ENCODE measurements around the gene ZCCHC14. TPM values are rescaled to one million over a fixed set of nuclear protein-coding genes. Genes with fewer than 3 reads are reported as not detected.
"Not testable (repeated sequence)": the region's sequence is repeated elsewhere in the genome, so short reads cannot be mapped to it uniquely, and the experiment has no call there.

Gene ZCCHC14
- total RNA-seq, 1 experiment from 2014 or later = 27.7 TPM

DNA sequence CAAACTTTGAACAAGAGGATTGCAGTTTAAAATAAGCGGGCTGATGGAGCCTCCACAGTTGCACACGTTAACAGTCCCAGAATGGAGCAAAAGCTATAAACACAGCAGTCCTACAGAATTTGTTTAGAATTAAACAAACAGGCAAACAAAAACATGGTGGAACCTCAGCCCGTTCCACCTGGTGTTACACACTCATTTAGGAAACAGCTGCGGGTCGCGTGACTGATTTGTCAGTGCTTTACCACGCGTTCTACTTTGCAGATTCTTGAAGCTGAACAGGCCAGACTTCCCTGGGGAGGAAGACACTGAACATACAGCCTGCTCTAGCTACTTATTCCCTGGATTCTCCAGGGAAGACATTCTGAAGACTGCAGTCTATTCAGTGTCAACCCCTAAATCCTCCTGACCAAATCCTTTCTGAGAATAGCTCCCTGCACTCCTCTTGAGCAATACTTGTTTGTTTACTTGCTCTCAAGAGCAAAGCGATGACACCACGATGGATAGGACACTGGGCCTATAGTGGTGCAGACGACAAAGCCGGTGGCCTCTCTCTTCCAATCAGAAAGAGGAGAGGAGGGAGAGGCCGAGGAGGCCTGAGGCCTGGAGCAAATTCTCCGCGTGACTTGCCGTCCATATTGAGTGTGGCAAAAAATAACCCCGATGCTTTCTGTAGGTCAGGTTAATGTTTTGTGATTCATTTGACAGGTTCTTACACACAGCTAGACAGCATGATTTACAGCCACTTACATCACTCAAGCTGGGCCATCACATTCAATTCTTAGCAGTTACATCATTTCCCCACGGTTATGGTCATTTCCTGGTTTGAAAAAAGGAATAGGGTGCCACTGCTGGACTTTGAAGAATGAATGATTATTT is 104.6 kb downstream of the ZCCHC14 start:
- Histone ChIP-seq H3K23me2 (ENCODE audit: insufficient read length, low read depth, low read length, poor library complexity, severe bottlenecking) (peaks cover 2% of the 10 kb centered on the region), H3T11ph (ENCODE audit: low read length) (no peak overlapping the region), H3K18ac (ENCODE audit: insufficient read length, low read depth, low read length) (peak overlapping the region; percentile 84), H3K79me2 (ENCODE audit: insufficient read depth, low read length) (no peaks in the 10 kb centered on the region), H3K4me1 (ENCODE audit: insufficient read depth, low read length) (peaks cover 4% of the 10 kb centered on the region; the same call in 1 of the 2 replicates), H2BK5ac (ENCODE audit: insufficient read length, low read length) (peak overlapping the region; percentile 57), H3K23ac (ENCODE audit: insufficient read length, low read depth, low read length) (no peak overlapping the region), H3K56ac (ENCODE audit: insufficient read length, low read depth, low read length) (no peak overlapping the region), H2BK20ac (ENCODE audit: low read depth, low read length, poor library complexity, severe bottlenecking) (no peak overlapping the region), H3K4ac (ENCODE audit: low read depth, low read length) (no peak overlapping the region; the same call in 1 of the 2 replicates), H3K27ac (ENCODE audit: insufficient read length, low read depth, low read length) (peak overlapping the region; percentile 96), H4K20me1 (ENCODE audit: control insufficient read depth, insufficient read depth, insufficient read length) (no peaks in the 10 kb centered on the region), H4K91ac (ENCODE audit: insufficient read length, low read depth, low read length) (no peak overlapping the region), H3K9me3 (ENCODE audit: control insufficient read depth, low read depth, low read length) (no peaks in the 10 kb centered on the region), H4K5ac (ENCODE audit: insufficient read length, low read depth, low read length) (peak overlapping the region; percentile 91), H3K79me1 (ENCODE audit: insufficient read depth, low read depth, low read length, poor library complexity, severe bottlenecking) (no peaks in the 10 kb centered on the region), H2BK15ac (ENCODE audit: low read depth, low read length) (0 out of 2 replicates have a peak overlapping the region, but pooled peaks have one; percentile 87), H2AFZ (ENCODE audit: low read length) (peak overlapping the region; percentile 98), H3K9ac (ENCODE audit: extremely low read depth, insufficient read length, low read length) (peak overlapping the region; percentile 57), H3K4me2 (ENCODE audit: insufficient read depth, insufficient read length, low read length) (peak overlapping the region; percentile 75), H3K27me3 (ENCODE audit: insufficient read depth, low read length) (no peaks in the 10 kb centered on the region), H3K14ac (ENCODE audit: insufficient read depth, low read length) (peak overlapping the region; percentile 67), H2BK12ac (ENCODE audit: insufficient read length, low read depth, low read length) (no peak overlapping the region), H2BK120ac (ENCODE audit: low read depth, low read length, poor library complexity, severe bottlenecking) (no peak overlapping the region), H2AK5ac (ENCODE audit: insufficient read length, low read length) (no peak overlapping the region), H4K8ac (replicated peaks; ENCODE audit: insufficient read length, low read depth, low read length) (peak overlapping the region; percentile 2)
- Mint-ChIP-seq H3K27ac (peak overlapping the region; percentile 91 to 98 (median 94)), H3K9me3 (no peaks in the 10 kb centered on the region; a peak in 2 of 5 replicates), H3K4me3 (peak overlapping the region; percentile 42 to 71), H3K4me1 (peaks cover 17 to 26% of the 10 kb centered on the region in 2 experiments), H3K36me3 (ENCODE audit: insufficient read depth in 1 of 3, low read depth in 3 of 3) (no peaks in the 10 kb centered on the region; a peak in 1 of 7 replicates), H3K27me3 (ENCODE audit: low read depth) (peaks cover 5% of the 10 kb centered on the region)
- DNase-seq = peak; percentile 97
- TF ChIP-seq, protein P1, sequence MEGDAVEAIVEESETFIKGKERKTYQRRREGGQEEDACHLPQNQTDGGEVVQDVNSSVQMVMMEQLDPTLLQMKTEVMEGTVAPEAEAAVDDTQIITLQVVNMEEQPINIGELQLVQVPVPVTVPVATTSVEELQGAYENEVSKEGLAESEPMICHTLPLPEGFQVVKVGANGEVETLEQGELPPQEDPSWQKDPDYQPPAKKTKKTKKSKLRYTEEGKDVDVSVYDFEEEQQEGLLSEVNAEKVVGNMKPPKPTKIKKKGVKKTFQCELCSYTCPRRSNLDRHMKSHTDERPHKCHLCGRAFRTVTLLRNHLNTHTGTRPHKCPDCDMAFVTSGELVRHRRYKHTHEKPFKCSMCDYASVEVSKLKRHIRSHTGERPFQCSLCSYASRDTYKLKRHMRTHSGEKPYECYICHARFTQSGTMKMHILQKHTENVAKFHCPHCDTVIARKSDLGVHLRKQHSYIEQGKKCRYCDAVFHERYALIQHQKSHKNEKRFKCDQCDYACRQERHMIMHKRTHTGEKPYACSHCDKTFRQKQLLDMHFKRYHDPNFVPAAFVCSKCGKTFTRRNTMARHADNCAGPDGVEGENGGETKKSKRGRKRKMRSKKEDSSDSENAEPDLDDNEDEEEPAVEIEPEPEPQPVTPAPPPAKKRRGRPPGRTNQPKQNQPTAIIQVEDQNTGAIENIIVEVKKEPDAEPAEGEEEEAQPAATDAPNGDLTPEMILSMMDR (conservative IDR thresholded peaks at IDR 0.05) = no peak
- no CpG with 5 or more reads among the region's 18 CpGs for WGBS (ENCODE audit: extremely low coverage, insufficient read length, low lambda C conversion rate)

DNA sequence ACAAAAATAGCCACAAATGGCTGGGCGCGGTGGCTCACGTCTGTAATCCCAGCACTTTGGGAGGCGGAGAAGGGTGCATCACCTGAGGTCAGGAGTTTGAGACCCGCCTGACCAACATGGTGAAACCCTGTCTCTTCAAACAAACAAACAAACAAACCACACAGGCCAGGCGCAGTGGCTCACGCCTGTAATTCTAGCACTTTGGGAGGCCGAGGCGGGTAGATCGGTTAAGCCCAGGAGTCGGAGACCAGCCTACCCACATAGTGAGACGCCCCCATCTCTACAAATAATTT is 108.0 kb downstream of the ZCCHC14 start:
- H3K79me2 ChIP-seq (ENCODE audit: insufficient read depth, low read length); H3K9me3 ChIP-seq (ENCODE audit: control insufficient read depth, low read depth, low read length); H4K20me1 ChIP-seq (ENCODE audit: control insufficient read depth, insufficient read depth, insufficient read length); H4K5ac ChIP-seq (ENCODE audit: insufficient read length, low read depth, low read length); H3K79me1 ChIP-seq (ENCODE audit: insufficient read depth, low read depth, low read length, poor library complexity, severe bottlenecking); H3K36me3 Mint-ChIP-seq (ENCODE audit: insufficient read depth in 1 of 3, low read depth in 3 of 3); H3K27me3 ChIP-seq (ENCODE audit: insufficient read depth, low read length); H3K56ac ChIP-seq (ENCODE audit: insufficient read length, low read depth, low read length); H3K4ac ChIP-seq (ENCODE audit: low read depth, low read length); H3K27me3 Mint-ChIP-seq (ENCODE audit: low read depth); H2BK15ac ChIP-seq (ENCODE audit: low read depth, low read length); H3K27ac ChIP-seq (ENCODE audit: insufficient read length, low read depth, low read length); H4K91ac ChIP-seq (ENCODE audit: insufficient read length, low read depth, low read length); H3K23me2 ChIP-seq (ENCODE audit: insufficient read length, low read depth, low read length, poor library complexity, severe bottlenecking); H3K9me3 Mint-ChIP-seq; H3K18ac ChIP-seq (ENCODE audit: insufficient read length, low read depth, low read length); H3K14ac ChIP-seq (ENCODE audit: insufficient read depth, low read length); H2AFZ ChIP-seq (ENCODE audit: low read length); H2BK20ac ChIP-seq (ENCODE audit: low read depth, low read length, poor library complexity, severe bottlenecking); H3T11ph ChIP-seq (ENCODE audit: low read length); H2BK12ac ChIP-seq (ENCODE audit: insufficient read length, low read depth, low read length); DNase-seq; H2BK120ac ChIP-seq (ENCODE audit: low read depth, low read length, poor library complexity, severe bottlenecking); H3K9ac ChIP-seq (ENCODE audit: extremely low read depth, insufficient read length, low read length); H3K4me1 ChIP-seq (ENCODE audit: insufficient read depth, low read length); H3K27ac Mint-ChIP-seq; H3K23ac ChIP-seq (ENCODE audit: insufficient read length, low read depth, low read length); H2BK5ac ChIP-seq (ENCODE audit: insufficient read length, low read length); H2AK5ac ChIP-seq (ENCODE audit: insufficient read length, low read length); H4K8ac ChIP-seq (replicated peaks; ENCODE audit: insufficient read length, low read depth, low read length): not testable (repeated sequence)
- H3K4me2 ChIP-seq (ENCODE audit: insufficient read depth, insufficient read length, low read length) = peak overlapping the region; percentile 47
- H3K4me1 Mint-ChIP-seq = peaks cover 28 to 38% of the 10 kb centered on the region in 2 experiments
- no CpG with 5 or more reads among the region's 12 CpGs for WGBS (ENCODE audit: extremely low coverage, insufficient read length, low lambda C conversion rate)
- peak overlapping the region; percentile 73 to 88 for H3K4me3 Mint-ChIP-seq
